Measurements from ENCODE around the gene TPCN2.
"Not testable (repeated sequence)": the region's sequence is repeated elsewhere in the genome, so short reads cannot be mapped to it uniquely, and the experiment has no call there.

DNA sequence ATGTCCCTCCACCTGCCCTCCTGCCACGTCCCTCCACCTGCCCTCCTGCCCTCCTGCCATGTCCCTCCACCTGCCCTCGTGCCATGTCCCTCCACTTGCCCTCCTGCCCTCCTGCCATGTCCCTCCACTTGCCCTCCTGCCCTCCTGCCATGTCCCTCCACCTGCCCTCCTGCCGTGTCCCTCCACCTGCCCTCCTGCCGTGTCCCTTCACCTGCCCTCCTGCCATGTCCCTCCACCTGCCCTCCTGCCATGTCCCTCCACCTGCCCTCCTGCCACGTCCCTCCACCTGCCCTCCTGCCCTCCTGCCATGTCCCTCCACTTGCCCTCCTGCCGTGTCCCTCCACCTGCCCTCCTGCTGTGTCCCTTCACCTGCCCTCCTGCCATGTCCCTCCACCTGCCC lies 28.2 kb downstream of the TPCN2 start:
- TF ChIP-seq, protein P1, sequence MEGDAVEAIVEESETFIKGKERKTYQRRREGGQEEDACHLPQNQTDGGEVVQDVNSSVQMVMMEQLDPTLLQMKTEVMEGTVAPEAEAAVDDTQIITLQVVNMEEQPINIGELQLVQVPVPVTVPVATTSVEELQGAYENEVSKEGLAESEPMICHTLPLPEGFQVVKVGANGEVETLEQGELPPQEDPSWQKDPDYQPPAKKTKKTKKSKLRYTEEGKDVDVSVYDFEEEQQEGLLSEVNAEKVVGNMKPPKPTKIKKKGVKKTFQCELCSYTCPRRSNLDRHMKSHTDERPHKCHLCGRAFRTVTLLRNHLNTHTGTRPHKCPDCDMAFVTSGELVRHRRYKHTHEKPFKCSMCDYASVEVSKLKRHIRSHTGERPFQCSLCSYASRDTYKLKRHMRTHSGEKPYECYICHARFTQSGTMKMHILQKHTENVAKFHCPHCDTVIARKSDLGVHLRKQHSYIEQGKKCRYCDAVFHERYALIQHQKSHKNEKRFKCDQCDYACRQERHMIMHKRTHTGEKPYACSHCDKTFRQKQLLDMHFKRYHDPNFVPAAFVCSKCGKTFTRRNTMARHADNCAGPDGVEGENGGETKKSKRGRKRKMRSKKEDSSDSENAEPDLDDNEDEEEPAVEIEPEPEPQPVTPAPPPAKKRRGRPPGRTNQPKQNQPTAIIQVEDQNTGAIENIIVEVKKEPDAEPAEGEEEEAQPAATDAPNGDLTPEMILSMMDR (IDR thresholded peaks at IDR 0.05; ENCODE audit: insufficient read depth, low read length, poor library complexity, severe bottlenecking), result not testable (repeated sequence)
- TF ChIP-seq EZH2phosphoT487 (conservative IDR thresholded peaks at IDR 0.05; ENCODE audit: low read length), result not testable (repeated sequence)

Measured in SU-DHL-6 (cell line).